ENCODE measurements around the gene MEIS3. TPM values are rescaled to one million over a fixed set of nuclear protein-coding genes. Genes with fewer than 3 reads are reported as not detected.

Gene MEIS3
- total RNA-seq, 1 experiment from 2014 or later = 9.6 TPM

DNA sequence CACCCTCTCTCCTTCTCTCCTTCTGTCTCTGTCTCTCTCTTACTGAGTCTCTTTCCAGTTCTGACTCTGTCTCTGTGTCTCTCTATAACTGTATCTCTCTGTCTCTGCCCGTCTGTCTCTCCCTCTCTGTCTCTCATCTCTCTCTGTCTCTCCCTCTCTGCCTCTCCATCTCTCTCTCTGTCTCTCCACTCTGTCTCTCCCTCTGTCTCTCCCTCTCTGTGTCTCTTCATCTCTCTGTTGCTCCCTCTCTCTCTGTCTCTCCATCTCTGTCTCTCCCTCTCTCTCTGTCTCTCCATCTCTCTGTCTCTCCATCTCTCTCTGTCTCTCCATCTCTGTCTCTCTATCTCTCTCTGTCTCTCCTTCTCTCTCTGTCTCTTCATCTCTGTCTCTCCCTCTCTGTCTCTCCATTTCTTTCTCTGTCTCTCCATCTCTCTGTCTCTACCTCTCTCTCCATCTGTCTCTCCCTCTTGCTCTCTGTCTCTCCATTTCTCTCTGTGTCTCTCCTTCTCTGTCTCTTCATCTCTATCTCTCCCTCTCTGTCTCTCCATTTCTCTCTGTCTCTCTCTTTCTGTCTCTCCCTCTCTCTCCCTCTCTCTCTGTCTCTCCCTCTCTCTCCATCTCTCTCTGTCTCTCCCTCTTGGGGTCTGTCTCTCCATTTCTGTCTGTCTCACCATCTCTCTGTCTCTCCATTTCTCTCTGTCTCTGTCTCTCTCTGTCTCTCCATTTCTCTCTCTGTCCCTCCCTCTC, 3.3 kb upstream of the MEIS3 start:
- H3K9me3 ChIP-seq (ENCODE audit: low read depth, low read length, poor library complexity, severe bottlenecking) = no peaks in the 10 kb centered on the region
- POLR2A ChIA-PET (ENCODE audit: low non-redundant PET) = no interaction called here
- CTCF ChIA-PET = no interaction called here
- H3K27me3 ChIP-seq (replicated peaks; ENCODE audit: insufficient read depth, low read depth, low read length, poor library complexity) = peaks cover 25% of the 10 kb centered on the region
- no peaks in the 10 kb centered on the region for H3K36me3 ChIP-seq (ENCODE audit: insufficient read depth, low read length, poor library complexity, severe bottlenecking)
- DNase-seq (ENCODE audit: low spot score) = no peak
- intact Hi-C loops (cut with micrococcal nuclease; ENCODE audit: unreplicated experiment) = no loop called here
- no peak overlapping the region for H3K27ac ChIP-seq (ENCODE audit: low read depth, low read length, poor library complexity, severe bottlenecking)
- H3K4me1 ChIP-seq (ENCODE audit: insufficient read depth, low read length, poor library complexity, severe bottlenecking) = peaks cover 37% of the 10 kb centered on the region
- H3K4me3 ChIP-seq (ENCODE audit: low read depth, low read length, poor library complexity, severe bottlenecking) = peak overlapping the region; percentile 23
- BruUV-seq (replicated peaks) = no TSS peak
- no peak for TF ChIP-seq EZH2 (IDR thresholded peaks at IDR 0.05; ENCODE audit: borderline replicate concordance, low read depth, low read length, poor library complexity, severe bottlenecking)
- TF ChIP-seq, protein P1, sequence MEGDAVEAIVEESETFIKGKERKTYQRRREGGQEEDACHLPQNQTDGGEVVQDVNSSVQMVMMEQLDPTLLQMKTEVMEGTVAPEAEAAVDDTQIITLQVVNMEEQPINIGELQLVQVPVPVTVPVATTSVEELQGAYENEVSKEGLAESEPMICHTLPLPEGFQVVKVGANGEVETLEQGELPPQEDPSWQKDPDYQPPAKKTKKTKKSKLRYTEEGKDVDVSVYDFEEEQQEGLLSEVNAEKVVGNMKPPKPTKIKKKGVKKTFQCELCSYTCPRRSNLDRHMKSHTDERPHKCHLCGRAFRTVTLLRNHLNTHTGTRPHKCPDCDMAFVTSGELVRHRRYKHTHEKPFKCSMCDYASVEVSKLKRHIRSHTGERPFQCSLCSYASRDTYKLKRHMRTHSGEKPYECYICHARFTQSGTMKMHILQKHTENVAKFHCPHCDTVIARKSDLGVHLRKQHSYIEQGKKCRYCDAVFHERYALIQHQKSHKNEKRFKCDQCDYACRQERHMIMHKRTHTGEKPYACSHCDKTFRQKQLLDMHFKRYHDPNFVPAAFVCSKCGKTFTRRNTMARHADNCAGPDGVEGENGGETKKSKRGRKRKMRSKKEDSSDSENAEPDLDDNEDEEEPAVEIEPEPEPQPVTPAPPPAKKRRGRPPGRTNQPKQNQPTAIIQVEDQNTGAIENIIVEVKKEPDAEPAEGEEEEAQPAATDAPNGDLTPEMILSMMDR (conservative IDR thresholded peaks at IDR 0.05; ENCODE audit: low read depth, low read length) = no peak

DNA sequence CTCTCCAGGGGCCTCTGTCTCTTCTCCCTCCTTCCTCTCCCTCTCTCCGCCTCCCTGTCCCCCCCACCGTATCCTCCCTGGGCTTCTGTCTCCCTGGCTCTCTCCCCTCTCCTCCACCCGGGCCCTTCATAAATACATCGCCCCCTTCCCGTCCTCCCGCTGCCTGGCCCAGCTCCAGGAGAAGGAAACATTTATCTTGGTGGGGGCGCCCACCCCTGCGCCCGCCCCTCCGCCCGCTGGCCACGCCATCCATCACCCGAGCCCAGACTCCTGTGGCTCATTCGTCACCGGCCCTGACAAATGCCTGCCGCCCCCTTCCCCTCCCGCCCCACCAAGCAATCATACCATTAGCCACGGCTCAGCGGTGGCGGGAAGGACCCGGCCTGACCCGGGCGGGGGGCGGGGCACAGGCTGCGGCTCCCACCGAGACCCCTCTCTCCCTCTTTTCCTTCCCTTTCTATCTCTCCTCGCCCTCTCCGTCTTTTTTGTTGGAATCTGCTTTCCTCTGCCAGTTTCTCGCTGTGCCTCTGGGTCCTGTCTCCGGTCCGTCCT, 2.6 kb upstream of the MEIS3 start:
- H3K4me1 ChIP-seq (ENCODE audit: insufficient read depth, low read length, poor library complexity, severe bottlenecking) = peaks cover 34% of the 10 kb centered on the region
- H3K9me3 ChIP-seq (ENCODE audit: low read depth, low read length, poor library complexity, severe bottlenecking) = no peaks in the 10 kb centered on the region
- BruUV-seq (replicated peaks) = no TSS peak
- POLR2A ChIA-PET (ENCODE audit: low non-redundant PET) = no interaction called here
- no peaks in the 10 kb centered on the region for H3K36me3 ChIP-seq (ENCODE audit: insufficient read depth, low read length, poor library complexity, severe bottlenecking)
- peak overlapping the region; percentile 23 for H3K4me3 ChIP-seq (ENCODE audit: low read depth, low read length, poor library complexity, severe bottlenecking)
- intact Hi-C loops (cut with micrococcal nuclease; ENCODE audit: unreplicated experiment) = no loop called here
- CTCF ChIA-PET = no interaction called here
- H3K27ac ChIP-seq (ENCODE audit: low read depth, low read length, poor library complexity, severe bottlenecking) = no peak overlapping the region
- H3K27me3 ChIP-seq (replicated peaks; ENCODE audit: insufficient read depth, low read depth, low read length, poor library complexity) = peaks cover 25% of the 10 kb centered on the region
- TF ChIP-seq, protein P1 (conservative IDR thresholded peaks at IDR 0.05; ENCODE audit: low read depth, low read length) = no peak
- TF ChIP-seq EZH2 (IDR thresholded peaks at IDR 0.05; ENCODE audit: borderline replicate concordance, low read depth, low read length, poor library complexity, severe bottlenecking) = no peak
- peak; percentile 20 for DNase-seq (ENCODE audit: low spot score)

DNA sequence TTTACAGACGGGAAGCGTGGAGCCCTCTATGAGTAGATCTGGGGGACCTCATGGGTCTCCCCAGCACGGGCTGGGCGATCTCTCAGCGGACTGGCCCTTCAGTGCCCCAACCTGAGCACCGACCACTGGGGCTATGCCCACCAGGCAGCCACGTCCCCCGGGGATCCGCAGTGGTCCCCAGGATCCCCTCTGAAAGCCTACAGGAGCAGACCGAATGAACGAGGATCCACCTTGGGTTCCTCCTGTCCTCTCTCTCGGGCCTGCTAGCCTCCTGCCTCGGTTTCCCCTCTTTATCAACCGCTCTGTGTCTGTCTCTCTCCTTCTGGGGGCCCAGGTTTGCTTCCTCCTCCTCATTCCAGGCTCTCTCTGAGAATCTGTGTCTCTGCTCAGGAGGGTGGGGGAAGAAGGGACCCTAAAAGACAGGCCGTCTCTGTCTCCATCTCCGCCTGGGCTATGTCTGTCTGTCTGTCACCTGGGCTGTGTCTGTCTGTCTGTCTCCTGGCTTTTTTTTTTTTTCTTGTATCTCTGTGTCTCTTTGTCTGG, 2.0 kb upstream of the MEIS3 start:
- intact Hi-C loops (cut with micrococcal nuclease; ENCODE audit: unreplicated experiment) = no loop called here
- CTCF ChIA-PET = no interaction called here

More for the DNA sequence above, 2.0 kb upstream of the MEIS3 start:
- Histone ChIP-seq H3K9me3 (ENCODE audit: low read depth, low read length, poor library complexity, severe bottlenecking) (no peaks in the 10 kb centered on the region), H3K36me3 (ENCODE audit: insufficient read depth, low read length, poor library complexity, severe bottlenecking) (no peaks in the 10 kb centered on the region), H3K27me3 (replicated peaks; ENCODE audit: insufficient read depth, low read depth, low read length, poor library complexity) (peaks cover 25% of the 10 kb centered on the region), H3K4me3 (ENCODE audit: low read depth, low read length, poor library complexity, severe bottlenecking) (peak overlapping the region; percentile 23), H3K27ac (ENCODE audit: low read depth, low read length, poor library complexity, severe bottlenecking) (no peak overlapping the region), H3K4me1 (ENCODE audit: insufficient read depth, low read length, poor library complexity, severe bottlenecking) (peaks cover 34% of the 10 kb centered on the region)
- POLR2A ChIA-PET (ENCODE audit: low non-redundant PET) = no interaction called here
- TF ChIP-seq EZH2 (IDR thresholded peaks at IDR 0.05; ENCODE audit: borderline replicate concordance, low read depth, low read length, poor library complexity, severe bottlenecking) = no peak
- TF ChIP-seq, protein P1 (conservative IDR thresholded peaks at IDR 0.05; ENCODE audit: low read depth, low read length) = no peak
- no TSS peak for BruUV-seq (replicated peaks)
- DNase-seq (ENCODE audit: low spot score) = no peak

Data from A673 (cell line).